Adipocyte (in vitro differentiated cells): ENCODE results near the gene EPB41L2.
"Not testable (repeated sequence)": the region's sequence is repeated elsewhere in the genome, so short reads cannot be mapped to it uniquely, and the experiment has no call there.

Experiments used
- DNase-seq: peaks from one replicate; pipeline ENCODE4 v3.0.0-alpha.2; 2015; ENCODE audit warnings: low read depth
- H3K27me3 ChIP-seq: replicated peaks from 2 replicates; pipeline ENCODE4 v1.7.0; 2013; ENCODE audit warnings: mild to moderate bottlenecking, low read length, moderate library complexity; ENCODE audit not compliant: control insufficient read depth, insufficient read depth
- H3K36me3 ChIP-seq: 2 replicates; pipeline ENCODE4 v1.7.0; 2013; ENCODE audit warnings: low read length, mild to moderate bottlenecking, moderate library complexity; ENCODE audit not compliant: control insufficient read depth, insufficient read depth, severe bottlenecking
- H3K4me1 ChIP-seq: 2 replicates; pipeline ENCODE4 v1.7.0; 2013; ENCODE audit warnings: mild to moderate bottlenecking, low read length, moderate library complexity; ENCODE audit not compliant: control insufficient read depth, insufficient read depth
- H3K4me3 ChIP-seq: 2 replicates; pipeline ENCODE4 v1.7.0; 2013; ENCODE audit warnings: mild to moderate bottlenecking, low read length, moderate library complexity
- H3K9ac ChIP-seq: 2 replicates; pipeline ENCODE4 v1.7.0; 2013; ENCODE audit warnings: mild to moderate bottlenecking, low read length, moderate library complexity
- H3K9me3 ChIP-seq: 2 replicates; pipeline ENCODE4 v1.7.0; 2013; ENCODE audit warnings: mild to moderate bottlenecking, low read length, moderate library complexity; ENCODE audit not compliant: control insufficient read depth

Gene EPB41L2

DNA sequence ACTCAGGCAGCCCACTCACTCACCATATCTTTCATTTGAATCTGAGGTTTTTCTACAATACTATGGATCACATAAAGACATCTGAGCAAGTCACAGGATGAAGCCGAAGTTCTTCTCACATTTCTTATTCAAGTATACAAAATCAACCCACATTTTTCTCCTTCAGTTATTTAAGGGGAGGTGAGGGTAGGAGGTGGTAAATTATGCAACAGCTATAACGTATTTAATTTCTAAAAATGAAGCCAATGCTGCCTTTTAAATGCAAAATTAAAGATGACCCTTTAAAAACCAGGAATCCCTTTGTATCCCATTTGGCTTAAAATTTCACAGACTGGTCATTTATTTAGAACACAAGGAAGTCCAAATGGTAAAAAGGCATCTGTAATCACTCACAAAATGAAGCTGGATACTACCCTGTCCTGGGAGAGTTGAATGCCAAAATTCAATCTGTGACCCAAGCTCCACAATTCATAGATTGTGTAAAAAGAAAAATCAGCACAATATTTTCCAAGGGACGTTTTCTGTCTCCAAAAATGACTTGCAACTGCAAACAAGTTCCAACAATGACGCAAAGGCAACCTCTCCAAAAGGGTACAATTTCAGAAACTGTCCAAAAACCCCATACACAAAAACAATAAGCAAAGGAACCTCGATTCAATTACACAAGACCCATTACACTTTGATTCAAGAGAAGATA lies 48.8 kb downstream of the EPB41L2 start:
- Histone ChIP-seq H3K4me1 (peaks cover 37% of the 10 kb centered on the region), H3K4me3 (peak overlapping the region; percentile 66), H3K9ac (no peak overlapping the region), H3K9me3 (no peaks in the 10 kb centered on the region), H3K27me3 (no peaks in the 10 kb centered on the region), H3K36me3 (no peaks in the 10 kb centered on the region)
- DNase-seq, result no peak

DNA sequence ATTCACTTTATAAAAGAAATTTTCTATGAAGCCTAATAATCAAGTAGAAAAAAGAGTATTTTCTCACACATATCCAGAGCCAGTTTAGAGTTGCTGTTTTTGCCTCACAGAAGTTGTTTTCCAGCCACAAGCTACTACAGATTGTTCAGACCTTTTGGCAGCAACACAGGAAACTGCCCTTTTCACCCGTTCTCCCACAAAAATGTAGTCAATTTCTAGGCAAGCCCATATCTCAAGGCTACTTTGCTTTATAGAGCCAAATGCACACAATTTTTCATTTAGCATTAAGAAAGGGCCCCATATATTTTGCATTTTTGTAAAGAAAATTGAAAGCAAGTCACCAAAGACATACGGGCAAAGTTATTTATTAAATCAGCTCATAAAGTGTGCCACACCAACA lies 49.5 kb downstream of the EPB41L2 start:
- H3K9me3 ChIP-seq, result no peaks in the 10 kb centered on the region
- H3K4me3 ChIP-seq, result peak overlapping the region; percentile 66
- peak; percentile 90 for DNase-seq
- H3K9ac ChIP-seq, result no peak overlapping the region
- H3K36me3 ChIP-seq, result no peaks in the 10 kb centered on the region
- H3K27me3 ChIP-seq, result no peaks in the 10 kb centered on the region
- peaks cover 37% of the 10 kb centered on the region for H3K4me1 ChIP-seq

DNA sequence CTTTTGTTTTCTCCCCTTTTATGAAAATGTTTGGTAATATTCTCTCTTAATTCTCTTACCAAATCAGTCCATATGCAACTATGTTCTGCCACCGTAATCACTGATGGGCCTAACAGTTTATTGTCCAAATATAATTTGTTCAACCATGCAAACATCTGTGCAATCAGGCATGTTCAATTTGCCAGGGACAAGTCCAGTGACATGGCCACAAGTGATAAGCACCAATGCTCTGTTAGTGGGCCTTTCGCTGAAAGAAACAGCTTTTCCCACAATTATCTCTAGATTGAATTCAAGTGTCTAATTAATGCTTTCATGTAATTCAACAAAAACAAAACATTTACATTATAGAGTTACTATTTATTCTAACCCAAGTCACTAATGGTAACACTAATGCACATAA lies 53.3 kb downstream of the EPB41L2 start:
- Histone ChIP-seq H3K9ac (no peak overlapping the region), H3K4me1 (peaks cover 24% of the 10 kb centered on the region), H3K27me3 (no peaks in the 10 kb centered on the region), H3K4me3 (no peak overlapping the region), H3K9me3 (peaks cover 14% of the 10 kb centered on the region), H3K36me3 (no peaks in the 10 kb centered on the region)
- no peak for DNase-seq

DNA sequence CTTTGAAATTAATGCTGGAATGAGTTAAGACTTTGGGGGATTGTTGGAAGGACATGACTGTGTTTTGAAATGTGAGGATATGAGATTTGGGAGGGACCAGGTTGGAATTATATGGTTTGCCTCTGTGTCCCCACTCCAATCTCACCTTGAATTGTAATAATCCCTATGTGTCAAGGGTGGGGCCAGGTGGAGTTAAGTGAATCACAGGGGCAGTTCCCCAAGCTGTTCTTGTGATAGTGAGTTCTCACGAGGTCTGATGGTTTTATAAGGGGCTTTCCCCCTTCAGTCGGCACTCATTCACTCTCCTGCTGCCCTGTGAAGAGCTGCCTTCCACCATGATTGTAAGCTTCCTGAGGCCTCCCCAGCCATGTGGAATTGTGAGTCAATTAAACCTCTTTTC lies 54.1 kb downstream of the EPB41L2 start:
- H3K27me3 ChIP-seq, H3K36me3 ChIP-seq, H3K9ac ChIP-seq, H3K4me3 ChIP-seq, DNase-seq: not testable (repeated sequence)
- peaks cover 14% of the 10 kb centered on the region for H3K9me3 ChIP-seq
- peaks cover 21% of the 10 kb centered on the region for H3K4me1 ChIP-seq

DNA sequence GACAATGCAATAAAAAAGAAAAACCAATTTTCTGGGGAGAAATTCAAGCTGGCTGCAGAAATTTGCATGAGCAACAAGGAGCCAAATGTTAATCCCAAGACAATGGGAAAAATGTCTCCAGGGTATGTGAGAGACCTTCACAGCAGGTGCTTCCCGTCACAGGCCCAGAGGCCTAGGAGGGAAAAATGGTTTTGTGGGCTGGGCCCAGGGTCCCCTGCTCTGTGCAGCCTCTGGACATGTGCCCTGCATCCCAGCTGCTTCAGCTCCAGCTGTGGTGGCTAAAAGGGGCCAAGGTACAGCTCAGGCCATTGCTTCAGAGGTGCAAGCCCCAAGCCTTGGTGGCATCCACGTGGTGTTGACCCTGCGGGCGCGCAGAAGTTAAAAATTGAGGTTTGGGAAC lies 55.1 kb downstream of the EPB41L2 start:
- not testable (repeated sequence) for H3K9ac ChIP-seq, DNase-seq, H3K27me3 ChIP-seq, H3K4me3 ChIP-seq, H3K36me3 ChIP-seq
- Histone ChIP-seq H3K9me3 (peaks cover 14% of the 10 kb centered on the region), H3K4me1 (peaks cover 20% of the 10 kb centered on the region)

DNA sequence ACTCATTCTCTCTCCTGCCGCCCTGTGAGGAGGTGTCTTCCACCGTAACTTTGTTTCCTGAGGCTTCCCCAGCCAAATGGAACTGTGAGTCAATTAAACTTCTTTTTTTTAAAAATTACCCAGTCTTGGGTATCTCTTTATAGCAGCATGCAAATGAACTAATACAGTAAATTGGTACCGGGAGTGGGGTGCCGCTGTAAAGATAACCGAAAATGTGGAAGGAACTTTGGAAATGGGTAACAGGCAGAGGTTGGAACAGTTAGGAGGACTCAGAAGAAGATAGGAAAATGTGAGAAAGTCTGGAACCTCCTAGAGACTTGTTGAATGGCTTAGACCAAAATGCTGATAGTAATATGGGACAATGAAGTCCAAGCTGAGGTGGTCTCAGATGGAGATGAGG lies 55.8 kb downstream of the EPB41L2 start:
- H3K27me3 ChIP-seq, result no peaks in the 10 kb centered on the region
- H3K9me3 ChIP-seq, result peaks cover 14% of the 10 kb centered on the region
- H3K9ac ChIP-seq, result no peak overlapping the region
- DNase-seq, result no peak
- no peaks in the 10 kb centered on the region for H3K36me3 ChIP-seq
- H3K4me3 ChIP-seq, result no peak overlapping the region
- peaks cover 23% of the 10 kb centered on the region for H3K4me1 ChIP-seq

DNA sequence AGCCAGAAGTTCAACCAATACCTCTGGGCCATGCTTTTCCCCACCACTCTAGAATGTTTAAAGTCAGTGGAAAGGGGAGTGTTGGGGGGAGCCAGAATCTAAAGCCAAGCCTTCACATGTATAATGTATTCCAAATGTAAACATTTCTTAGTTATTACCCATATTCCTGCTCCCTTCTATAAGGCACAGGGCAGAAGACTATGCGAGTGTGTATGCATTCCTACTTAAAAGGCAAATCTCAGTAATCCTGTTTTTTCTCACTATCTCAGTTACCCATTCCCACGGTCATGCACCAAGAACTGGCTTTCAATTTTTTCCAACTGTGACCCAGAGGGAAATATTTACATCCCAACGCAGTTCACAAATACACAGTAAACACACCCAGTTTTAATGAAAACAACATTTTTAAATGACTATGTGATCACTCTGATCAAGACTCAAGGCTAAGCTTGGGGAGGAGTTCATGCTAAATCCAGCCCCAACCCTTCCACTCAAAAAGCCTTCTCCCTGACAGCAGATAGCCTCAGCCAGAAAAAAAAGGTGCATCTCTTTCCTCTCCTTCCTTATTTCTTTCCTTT lies 57.5 kb downstream of the EPB41L2 start:
- H3K9ac ChIP-seq, result no peak overlapping the region
- no peak for DNase-seq
- H3K27me3 ChIP-seq, result no peaks in the 10 kb centered on the region
- H3K9me3 ChIP-seq, result peaks cover 14% of the 10 kb centered on the region
- no peak overlapping the region for H3K4me3 ChIP-seq
- H3K4me1 ChIP-seq, result peaks cover 33% of the 10 kb centered on the region
- H3K36me3 ChIP-seq, result no peaks in the 10 kb centered on the region

DNA sequence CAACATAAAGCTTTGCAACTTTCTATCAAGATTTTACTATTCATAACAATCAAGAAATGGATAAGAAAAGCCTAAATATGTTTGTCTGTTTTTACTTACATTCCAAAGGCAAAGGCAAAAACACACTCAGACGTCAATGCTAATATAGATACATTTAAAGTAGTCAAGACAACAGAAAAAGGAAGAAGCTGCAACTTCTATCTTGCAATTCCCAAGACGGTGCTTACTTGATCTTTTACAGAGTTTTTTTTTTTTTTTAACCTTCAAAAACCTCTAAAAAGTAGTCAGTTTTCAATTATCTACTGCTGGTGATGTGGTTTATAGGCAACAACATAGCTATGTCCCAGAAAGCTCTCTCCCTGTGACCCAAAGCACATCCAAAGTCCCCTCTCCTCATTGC lies 58.1 kb downstream of the EPB41L2 start:
- DNase-seq, result no peak
- no peak overlapping the region for H3K9ac ChIP-seq
- H3K4me3 ChIP-seq, result no peak overlapping the region
- H3K27me3 ChIP-seq, result no peaks in the 10 kb centered on the region
- H3K9me3 ChIP-seq, result peaks cover 14% of the 10 kb centered on the region
- peaks cover 33% of the 10 kb centered on the region for H3K4me1 ChIP-seq
- H3K36me3 ChIP-seq, result no peaks in the 10 kb centered on the region

DNA sequence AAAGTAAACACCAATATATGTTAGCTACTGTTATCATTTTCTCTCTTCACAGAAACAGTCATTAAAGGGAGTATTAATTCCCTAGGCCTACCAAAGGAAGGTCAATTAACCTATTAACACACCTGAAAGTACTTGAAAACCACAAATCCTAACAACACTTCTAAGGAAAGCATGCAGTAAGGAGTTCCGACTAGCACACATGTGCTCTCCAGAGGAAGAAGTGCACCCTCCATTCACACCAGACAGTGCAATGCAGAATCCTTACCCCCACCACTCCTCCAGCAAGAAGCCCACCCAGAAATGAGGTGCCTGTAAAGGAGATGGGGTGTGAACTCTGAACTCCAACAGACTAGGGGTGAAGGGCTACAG lies 58.7 kb downstream of the EPB41L2 start:
- peaks cover 33% of the 10 kb centered on the region for H3K4me1 ChIP-seq
- DNase-seq, result no peak

DNA sequence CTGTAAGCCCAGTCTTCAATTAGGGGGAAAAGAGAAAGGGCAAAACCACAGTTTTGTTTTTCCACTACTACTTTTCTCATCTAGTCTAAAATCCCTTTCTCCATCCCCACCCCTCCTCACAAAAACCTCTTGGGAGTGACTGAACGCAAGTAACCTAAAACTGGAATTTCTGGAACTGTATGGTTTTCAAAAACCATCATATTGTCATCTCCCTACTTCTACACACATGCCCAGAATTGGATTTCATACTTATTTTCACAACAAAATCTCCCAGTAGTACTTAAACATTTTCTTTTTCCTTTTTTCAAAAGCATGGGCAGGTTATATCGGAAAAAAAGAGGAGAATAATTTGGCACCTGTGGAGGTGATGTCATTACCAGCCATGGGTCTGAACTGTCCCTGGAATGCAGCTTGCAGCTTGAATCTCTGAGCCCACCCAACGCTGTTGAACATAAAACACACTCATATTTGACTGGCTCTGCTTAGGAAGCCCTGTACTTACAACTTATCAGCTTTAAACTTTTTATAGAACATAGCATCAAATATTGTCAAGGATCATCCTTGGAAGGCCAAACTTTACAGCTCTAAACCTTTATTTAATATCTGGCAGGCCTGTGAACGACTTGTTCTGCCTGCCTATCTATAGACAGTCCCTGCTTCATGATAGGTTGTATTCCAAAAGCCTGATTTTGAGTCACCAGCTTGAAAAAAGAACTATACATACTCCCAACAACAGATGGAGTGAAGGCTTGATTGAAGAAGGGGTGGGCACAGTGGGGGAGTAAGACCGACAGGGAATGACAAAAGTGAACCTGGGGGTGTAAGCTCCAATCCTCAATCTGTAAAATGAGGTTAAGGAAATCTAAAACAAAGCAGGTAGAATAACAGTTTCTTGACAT lies 59.3 kb downstream of the EPB41L2 start:
- Histone ChIP-seq H3K36me3 (no peaks in the 10 kb centered on the region), H3K9ac (no peak overlapping the region), H3K9me3 (peaks cover 14% of the 10 kb centered on the region), H3K27me3 (no peaks in the 10 kb centered on the region), H3K4me3 (no peak overlapping the region), H3K4me1 (peaks cover 33% of the 10 kb centered on the region)
- no peak for DNase-seq

More for the DNA sequence above, 58.7 kb downstream of the EPB41L2 start:
- no peak overlapping the region for H3K9ac ChIP-seq
- peaks cover 14% of the 10 kb centered on the region for H3K9me3 ChIP-seq
- no peaks in the 10 kb centered on the region for H3K27me3 ChIP-seq
- H3K4me3 ChIP-seq, result no peak overlapping the region
- no peaks in the 10 kb centered on the region for H3K36me3 ChIP-seq

DNA sequence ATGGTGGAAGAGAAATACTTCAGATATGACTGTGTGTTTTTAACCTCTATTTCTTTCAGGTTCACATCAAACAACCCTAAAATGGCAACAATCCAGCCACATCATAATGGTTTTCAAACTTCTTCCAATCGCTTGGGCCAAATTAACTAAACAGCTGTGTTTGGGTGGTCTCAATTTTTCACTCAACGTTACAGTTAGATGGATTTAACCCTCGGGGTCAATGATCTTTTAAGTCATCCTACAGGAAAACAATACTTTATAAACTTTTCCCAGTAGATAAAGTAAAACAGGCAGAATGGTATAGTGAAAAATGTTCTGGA lies 60.4 kb downstream of the EPB41L2 start:
- Histone ChIP-seq H3K4me1 (peaks cover 33% of the 10 kb centered on the region), H3K36me3 (no peaks in the 10 kb centered on the region), H3K27me3 (no peaks in the 10 kb centered on the region), H3K9ac (no peak overlapping the region), H3K4me3 (no peak overlapping the region), H3K9me3 (peaks cover 10% of the 10 kb centered on the region)
- no peak for DNase-seq
